ENCODE data around the gene HIBADH.

Gene HIBADH

DNA sequence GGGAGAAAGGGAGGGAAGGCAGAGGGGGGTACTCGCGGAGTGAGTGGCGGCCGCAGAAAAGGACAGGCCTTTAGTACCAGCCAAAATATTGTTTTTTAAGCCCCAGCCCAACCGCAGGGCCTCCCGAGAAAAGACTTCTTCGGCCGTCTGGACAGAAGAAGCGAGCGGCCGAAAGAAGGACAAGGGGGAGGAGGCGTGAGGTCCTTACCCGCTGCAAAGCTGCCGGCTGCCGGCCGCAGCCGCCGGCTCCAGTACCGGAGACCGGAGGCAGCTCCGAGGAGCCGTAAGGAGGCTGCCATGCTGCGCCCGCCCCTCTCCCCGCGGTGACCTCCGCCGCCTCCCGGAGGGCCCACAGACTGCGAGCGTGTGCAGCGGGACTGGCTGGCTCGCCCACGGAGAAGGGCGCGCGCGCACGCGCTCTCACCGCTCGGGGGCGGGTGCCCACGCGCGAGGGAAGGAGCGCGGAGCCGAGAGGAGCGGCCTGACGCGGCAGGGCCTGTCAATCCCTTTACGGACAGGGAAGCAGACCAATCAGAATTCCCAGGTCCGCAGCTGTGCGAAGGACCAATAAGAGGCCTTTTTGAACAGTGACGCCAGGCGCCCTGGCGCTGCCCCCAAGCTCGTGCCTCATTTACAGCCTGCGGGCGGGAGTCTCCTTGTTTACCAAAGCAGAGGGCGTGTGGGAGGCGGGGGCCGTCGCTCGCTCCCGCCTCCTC is at the start of gene HIBADH:
TSS of gene HIBADH (minus strand) at position 394 of the 716 bp plus-strand sequence. CDS start at position 299, 95 bp downstream.
- DNase-seq = peak; percentile 98 to 99

DNA sequence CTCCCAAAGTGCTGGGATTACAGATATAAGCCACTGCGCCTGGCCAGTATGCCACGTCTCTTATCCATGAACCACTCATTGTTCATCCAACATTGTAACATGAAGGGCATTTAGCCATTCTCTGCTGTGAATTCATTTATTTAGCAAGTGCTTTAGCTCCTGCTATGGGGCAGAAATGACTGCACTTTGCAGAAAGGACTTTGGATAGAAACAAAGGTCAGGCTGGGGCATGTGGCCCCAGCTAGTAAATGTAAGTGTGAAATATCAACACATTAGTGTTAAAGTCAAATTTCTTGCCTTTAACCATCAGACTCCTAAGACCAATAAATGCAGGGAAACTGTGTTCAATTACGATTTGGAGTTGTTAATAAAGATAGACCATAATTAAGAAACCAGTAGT is 49.5 kb upstream of the HIBADH start:
- DNase-seq = no peak

DNA sequence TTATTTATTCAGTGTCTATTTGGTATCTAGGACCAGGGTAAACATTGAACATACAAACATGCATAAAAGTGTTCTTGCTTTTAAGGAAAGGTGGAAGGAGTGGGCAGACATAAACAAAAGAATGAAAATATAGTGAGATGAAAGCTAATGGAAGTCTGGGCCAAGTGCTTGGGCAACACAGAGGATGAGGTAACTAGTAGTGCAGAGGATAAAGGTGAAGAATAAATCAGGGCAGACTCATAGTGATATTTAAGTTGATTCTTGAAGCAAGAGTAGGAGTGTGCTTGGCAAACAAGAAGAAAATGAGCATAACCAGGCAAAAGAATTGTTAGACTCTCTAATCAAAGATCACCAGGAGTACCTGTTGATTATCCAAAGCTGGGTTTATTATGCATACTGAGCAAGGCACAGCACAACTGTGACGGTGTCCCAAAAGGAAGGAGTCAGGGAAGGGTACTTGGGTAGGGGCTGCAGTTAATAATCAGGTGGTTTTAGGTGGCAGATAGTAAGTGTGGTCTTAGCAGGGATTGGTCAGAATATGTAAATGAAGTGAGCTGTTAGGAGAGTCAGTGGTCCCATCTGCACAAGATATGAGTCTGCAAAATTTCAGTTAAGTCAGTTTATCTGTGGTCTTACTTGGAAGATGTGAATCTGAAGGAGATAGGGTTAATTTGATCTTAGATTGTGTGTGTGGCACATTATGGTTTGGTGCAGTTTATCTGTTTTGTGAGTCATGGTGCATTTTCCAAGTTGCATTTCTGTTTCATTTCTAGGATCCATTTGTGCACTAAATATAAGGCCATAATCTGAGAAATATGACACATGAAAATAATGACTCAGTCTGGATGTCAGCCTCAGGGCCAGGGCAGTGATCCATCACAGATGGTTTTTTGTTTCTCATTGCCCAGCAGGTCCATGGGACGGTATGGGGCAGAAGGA is 46.7 kb upstream of the HIBADH start:
- DNase-seq = no peak

DNA sequence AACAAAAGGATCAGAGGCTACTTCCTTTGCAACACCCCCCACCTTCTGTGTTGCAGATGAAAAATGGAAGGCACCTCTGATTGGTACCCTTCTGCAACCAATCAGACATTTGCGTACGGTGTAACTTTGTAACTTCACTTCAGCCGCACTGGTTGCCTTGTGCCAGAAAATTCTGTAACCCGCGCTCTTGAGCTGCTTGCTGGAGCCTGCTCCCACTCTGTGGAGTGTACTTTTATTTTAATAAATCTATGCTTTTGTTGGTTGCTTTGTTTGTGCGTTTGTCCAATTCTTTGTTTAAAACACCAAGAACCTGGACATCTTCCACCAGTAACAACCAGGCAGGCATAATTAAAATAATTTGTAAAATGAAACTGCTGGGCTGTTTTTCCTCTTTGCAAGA is 45.8 kb upstream of the HIBADH start:
- DNase-seq = no peak

DNA sequence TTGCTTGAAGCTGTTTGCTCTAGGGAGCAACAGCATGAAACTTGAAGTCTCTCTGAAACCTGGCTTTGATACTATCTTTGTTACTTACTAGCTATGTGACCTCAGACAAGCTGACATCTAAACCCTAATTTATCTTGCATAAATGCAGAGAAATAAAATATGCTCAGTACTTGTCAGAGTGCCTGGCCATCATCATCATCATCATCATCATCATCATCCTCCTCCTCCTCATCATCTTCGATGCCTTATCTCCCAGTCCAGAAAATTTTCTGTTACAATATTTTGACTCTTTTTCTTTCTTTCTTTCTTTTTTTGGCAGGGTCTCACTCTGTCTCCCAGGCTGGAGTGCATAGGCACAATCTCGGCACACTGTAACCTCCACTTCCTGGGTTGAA is 42.5 kb upstream of the HIBADH start:
- DNase-seq = no peak

DNA sequence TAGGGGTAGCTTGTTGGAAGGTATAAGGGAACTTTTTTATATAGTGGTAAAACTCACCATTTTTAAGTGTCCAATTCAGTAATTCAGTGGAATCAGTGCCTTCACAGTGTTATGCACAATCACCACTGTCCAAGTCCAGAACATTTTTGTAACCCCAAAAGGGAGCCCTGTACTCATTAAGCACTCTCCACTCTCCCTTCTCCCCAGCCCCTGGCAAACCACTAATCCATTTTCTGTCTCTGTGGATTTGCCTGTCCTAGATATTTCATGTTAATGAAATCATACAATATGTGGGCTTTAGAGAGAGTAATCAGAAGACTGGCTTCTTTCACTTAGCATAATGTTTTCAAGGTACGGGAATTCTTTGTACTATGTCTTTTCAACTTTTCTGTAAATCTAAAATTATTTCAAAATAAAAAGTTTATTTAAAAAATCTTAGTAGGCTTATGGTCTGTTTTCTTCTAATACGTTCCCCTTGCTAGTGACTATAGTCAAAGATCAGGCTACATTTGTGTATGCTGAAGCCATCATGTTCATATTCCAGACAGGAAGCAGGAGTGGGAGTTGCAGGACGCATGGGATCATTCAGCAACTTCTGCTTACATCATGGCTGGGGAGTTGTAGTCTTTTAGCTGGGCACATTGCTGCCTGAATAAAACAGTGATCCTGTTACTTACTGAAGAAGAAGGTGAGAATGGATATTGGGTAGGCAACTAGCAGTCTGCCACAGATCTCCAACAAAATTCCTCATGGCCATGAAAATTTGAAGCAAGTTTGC is 41.9 kb upstream of the HIBADH start:
- DNase-seq = no peak

DNA sequence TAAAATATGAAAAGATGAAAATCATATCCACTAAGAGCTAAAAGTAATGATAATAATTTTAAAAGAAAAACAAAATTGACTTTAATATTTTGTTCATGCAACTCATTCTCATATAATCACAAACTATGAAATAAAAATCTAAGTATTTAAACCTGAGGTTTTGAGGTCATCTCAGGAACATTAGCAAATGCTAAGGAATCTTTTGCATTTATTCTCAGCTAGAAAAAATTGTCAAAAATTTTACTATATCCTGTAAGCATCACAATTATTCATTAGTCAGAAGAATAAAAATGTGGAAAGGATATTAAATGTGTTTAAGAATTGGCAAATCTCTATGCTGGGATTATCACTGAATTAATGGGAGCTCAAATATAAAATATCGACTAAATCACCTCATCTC is 40.5 kb upstream of the HIBADH start:
- DNase-seq = no peak

DNA sequence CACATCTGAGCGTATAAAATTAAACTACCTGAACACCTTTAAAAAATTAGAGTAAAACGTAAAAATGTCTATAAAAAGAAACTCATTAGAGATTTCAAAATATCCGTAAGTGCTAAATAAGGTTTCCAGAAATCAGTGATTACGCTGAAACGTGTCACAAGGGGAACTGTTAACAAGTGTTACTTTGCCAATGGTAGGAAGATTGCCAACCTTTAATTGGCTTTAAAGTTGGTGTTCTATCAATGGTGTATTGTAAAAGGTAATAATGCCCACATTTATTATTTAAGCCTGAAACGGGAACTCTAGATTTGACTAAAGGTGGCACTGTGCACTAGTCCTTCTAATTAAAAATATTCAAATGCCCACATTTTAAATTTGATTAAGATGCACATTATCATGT is 37.8 kb upstream of the HIBADH start:
- DNase-seq = no peak

DNA sequence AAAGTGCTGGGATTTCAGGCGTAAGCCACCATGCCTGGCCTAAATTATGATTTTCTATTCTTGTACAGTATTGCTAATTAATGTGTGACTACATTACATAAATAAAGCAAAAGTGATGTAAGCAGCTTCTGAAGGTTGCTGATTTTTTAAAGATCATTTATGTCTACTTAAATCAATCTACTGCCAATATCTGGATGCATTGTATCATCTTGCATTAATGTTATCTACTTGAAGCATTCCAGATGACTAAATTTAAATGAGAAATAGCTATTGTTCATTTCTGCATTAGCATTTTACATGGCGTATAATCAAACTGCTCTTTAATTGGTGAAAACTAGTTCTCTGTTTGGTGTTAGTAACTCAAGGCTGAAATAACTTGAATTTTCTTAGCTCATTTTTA is 37.1 kb upstream of the HIBADH start:
- no peak for DNase-seq

DNA sequence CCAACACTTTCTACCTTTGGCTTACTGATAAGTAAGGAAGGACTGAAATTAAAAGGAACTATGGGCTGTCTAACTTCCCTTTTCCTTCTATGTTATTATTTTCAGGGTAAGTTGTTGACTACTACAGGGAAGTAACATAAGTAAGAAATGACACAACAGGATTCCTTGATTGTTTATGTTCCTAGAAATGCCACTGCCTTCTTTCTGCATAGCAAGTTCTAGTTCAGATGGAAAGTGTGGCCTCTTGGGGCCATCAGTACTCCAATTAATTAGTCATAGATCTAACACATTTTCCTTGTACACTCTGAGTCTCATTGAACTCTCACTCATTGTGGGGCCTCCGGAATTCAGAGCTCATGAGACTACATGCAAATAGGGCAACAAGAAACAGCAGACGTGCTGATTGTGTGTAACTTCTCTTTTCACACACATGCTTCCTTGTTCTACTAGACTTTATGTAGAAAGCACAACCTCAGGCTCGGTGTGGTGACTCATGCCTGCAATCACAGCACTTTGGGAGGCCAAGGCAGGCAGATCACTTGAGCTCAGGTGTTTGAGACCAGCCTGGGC is 35.3 kb upstream of the HIBADH start:
- no peak for DNase-seq

DNA sequence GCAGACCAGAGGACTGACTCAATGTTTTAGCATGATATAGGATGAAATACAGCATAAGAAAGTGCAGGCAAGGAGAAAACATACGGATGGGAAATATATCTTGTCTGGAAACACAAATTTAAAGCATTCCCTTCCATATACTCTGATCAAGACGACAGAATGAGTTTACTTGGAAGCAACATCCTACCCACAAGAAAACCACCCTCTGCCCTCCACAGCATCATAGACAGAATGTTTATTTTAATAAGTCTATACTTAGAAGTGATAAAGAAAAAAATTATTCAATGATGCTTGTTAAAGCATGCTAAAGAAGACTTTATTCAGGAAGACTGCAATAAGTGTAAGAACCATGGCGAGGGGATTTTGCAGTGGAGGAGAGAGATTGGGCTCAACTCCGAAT is 32.4 kb upstream of the HIBADH start:
- DNase-seq = no peak

DNA sequence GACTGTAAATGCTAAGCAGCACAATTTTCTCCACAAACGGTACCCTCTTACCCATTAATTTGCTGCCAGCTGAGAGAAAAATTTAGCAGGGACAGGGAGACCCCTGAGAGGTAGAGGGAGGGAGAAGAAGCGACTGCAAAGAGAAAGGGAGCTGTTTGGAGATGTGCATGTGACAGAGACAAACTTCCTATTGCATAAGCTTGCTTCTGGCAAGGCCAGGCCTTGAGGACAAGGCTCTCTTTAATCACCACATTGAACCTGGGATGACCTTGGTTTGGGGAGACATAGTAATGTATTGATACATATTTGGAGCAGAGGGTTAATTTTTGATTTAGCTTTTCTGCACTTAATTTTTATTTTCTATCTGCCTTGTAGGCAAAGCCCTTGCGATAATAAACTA is 31.1 kb upstream of the HIBADH start:
- no peak for DNase-seq

DNA sequence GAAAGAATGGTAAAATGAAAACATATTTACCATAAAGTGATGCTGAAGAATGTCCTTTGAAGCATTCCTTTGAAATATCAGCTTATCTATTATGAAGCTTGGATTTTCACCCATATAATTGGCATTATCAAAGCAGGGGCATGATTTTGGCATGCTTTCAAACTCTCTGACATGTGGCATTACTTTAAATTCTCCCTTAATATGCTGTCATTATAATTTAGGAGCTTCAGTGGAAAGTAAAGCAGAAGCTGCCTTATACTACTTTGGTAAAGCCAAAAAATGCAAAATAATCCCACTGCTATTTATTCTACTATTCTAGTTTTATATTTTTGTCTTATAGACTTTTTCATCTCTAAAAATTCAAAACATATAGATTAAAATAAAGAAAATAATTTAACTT is 28.0 kb upstream of the HIBADH start:
- no peak for DNase-seq

DNA sequence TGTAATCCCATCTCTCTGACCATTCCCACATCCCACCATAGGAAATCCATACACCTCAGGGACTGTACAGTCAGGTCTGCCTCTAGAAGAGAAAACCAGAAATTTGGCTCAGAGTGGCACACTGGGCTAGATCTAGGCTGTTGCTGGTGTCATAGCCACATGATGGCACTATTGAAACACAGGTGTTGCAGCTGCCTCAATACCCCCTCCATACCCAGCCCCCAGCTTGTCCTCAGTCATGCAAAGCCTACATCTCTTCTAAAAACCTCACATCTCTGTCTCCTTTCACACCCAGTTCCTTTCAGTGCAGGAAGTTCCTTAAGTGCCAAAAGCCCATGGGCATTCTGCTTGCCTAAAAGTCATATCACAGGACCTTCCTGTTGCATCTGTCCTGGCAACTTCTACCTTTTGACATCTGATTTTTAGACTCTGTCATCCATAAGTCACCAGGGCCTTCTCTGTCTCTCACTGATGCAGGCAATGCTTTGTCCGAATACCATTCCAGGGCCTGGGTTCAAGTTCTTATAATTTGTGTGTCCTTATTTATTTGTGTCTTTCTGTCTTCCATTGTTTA is 27.0 kb upstream of the HIBADH start:
- DNase-seq = peak in 1 of 2 donors; percentile 11

DNA sequence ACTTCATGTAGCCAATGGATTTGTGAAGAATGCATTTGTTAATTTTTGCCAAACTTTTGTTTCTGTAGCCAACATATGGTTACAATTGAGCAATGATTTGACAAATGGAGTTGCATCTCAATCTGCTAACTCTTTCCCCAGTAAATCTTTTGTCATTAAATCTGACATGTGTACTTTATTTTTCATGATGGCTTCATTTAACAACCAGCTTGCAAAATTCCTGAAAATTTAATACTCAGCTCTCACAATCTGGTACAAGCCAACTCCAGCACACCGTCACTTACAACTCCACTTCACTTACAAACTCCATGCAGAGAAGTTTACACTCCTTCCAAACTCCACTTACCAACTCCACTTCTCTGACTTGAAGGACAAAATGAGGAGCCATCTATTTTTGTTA is 26.5 kb upstream of the HIBADH start:
- DNase-seq = no peak

DNA sequence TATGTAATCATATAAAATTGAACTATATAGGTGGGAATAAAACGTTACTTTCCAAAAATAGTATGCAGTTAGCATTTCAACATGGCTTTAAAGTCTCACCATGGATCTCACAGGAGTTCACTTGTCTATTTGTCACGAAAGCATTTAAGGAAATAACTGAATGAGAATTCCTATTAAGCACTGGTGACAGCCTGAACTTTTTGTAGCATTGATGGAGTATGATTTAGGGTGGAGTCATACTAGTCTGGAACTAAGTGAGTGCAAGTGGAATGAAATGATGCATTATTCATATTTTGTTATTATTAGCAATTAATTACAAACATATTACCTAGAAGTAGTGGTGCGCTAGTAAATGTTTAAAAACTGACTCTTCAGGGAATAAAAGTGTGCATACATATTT is 26.0 kb upstream of the HIBADH start:
- no peak for DNase-seq

DNA sequence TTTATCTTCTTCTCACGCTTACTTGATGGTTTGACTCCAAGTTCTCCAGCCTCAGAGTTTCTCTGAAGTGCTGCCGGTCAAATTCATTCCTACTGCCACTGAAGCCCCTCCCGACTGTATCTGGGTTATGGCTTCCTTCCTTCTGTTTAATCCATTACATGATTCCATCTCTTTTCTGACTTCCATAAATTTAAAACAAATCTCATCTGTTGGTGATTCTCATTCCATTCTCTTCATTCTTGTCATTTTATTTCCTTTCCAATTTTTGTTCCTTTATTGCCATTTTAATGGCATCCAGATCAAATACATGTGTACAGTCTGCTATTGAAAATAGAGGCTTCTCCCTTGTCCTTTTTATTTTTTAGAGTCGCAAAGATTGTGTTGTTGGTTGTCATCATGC is 25.4 kb upstream of the HIBADH start:
- DNase-seq = no peak

DNA sequence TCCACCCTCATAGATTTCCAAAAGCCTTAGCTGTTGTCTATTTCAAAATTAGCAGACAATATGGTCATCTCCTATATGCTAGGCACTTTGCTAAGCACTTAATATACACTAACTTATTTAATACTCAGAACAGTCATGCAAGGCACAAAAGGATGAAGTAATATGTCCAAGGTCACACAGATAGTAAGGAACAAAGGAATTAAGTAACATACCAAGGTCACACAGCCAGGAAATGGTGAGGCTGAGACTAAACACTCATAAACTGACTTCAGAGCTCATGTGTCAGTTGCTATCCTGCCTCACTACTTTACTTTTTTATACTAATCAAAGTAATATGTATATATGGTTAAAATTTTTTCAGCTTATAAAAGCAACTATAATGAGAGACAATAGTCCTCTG is 23.6 kb upstream of the HIBADH start:
- DNase-seq = no peak

DNA sequence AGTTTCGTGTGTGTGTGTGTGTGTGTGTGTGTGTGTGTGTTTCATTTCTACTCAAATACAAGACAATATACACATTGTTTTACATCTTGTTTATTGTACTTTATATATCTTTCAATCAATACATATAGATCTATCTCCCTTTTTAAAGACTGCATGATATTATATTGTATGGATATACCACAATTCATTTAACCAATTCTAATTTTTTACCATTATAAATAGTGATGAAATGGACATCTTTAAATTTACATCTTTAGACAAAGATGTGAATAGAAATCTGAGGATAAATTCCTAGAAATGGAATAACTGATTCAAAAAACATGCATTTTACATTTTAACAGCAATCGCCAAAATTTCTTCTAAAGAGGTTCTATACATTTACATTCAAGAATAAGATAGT is 23.2 kb upstream of the HIBADH start:
- no peak for DNase-seq

DNA sequence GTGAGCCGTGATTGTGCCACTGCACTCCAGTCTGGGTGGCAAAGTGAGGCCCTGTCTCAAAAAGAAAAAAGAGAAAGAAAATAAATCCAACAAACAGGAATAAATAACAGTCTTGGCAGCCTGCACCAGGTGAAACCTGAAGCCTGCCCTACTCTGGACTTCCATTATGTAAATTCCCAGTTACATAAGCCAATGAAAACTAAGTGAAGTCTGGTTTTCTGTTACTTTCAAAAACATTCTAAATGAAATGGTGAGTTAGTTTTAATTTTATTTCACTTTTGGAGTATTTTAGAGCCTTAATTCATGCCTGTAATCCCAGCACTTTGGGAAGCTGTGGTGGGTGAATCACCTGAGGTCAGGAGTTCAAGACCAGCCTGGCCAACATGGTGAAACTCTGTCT is 22.5 kb upstream of the HIBADH start:
- DNase-seq = no peak

DNA sequence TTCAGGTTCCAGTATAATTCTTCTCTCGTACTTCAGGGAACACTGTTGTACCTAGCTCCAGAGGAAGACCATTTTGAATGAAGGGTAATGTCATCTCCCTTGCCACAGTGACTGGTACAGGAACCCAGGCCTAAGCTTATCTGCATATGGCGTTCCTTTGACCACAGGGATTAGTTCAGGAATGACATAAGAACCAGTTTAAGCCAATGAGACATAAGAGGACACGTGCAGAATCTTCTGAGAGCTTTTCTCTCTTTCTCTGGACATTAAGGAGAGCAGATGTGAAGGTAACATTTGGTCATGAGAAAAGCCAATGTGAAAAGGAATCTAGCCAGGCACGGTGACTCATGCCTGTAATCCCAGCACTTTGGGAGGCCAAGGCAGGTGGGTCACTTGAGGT is 21.8 kb upstream of the HIBADH start:
- no peak for DNase-seq

DNA sequence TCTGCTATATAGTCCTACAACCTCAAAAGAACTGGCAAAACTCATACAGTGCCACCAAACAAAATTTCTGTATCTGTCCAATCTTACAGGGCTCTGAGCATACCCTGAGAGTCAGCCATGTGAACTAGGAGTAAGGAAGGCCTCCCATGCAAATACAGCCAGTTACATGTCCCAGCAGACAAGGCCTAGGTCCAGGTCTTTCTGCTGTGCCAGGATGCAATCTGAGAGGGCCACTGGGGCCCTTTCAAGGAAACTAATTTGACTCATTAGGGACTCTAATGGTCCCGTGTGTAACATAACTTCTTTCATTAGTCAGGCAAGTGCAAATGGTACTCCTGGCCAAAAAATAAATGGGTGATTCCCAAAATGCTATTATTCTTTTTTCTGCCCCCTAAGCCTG is 17.9 kb upstream of the HIBADH start:
- DNase-seq = no peak

All from hippocampal formation (tissue), 2 donors.